K562 (cell line): ENCODE data around the gene ISY1. TPM values are rescaled to one million over a fixed set of nuclear protein-coding genes. Genes with fewer than 3 reads are reported as not detected.
A peak's percentile ranks its signal among the peaks of the same experiment; 100 is the strongest.

Experiments
- ATAC-seq: fragments of 200-7000 bp; cut with Tn5 transposase; 3 replicates; pipeline ENCODE4 v1.9.1; 2020; ENCODE audit warnings: moderate library complexity
- BruUV-seq: library from RNA; stranded (reverse); fragments of 400-500 nt; replicated peaks from 2 replicates; lab custom pipeline; 2021; lab: Mats Ljungman, UMichigan
- CTCF ChIA-PET: fragments of 300-600 bp; formaldehyde crosslinking; extraction: SDS; loops from one replicate; lab custom pipeline; 2021; ENCODE audit warnings: low intra/inter-chr PET ratio; lab: Yijun Ruan, JAX
- POLR2A ChIA-PET: fragments of 300-600, 350-650 bp; sonication (Branson Sonifier 250); formaldehyde crosslinking; extraction: SDS; loops from one replicate; lab custom pipeline; 2021; ENCODE audit warnings: antibody characterized with exemption, inconsistent platforms; lab: Yijun Ruan, JAX
- DNase-seq, 4 experiments: peaks; one replicate each; pipeline versions ENCODE4 v3.0.0 to v3.0.0-alpha.2; 2011 to 2018; ENCODE audit warnings: low spot score in 3 of 4, mixed read lengths in 3 of 4; ENCODE audit errors: extremely low read depth in 1 of 4
- FAIRE-seq: peaks from 2 replicates; lab custom pipeline; 2011; peaks lifted over from hg19 to GRCh38; lab: Jason Lieb, UNC
- H2AFZ ChIP-seq: 2 replicates; pipeline ENCODE4 v1.6.0; 2011; ENCODE audit warnings: low read depth, low read length, control low read depth, inconsistent platforms
- H3K27ac ChIP-seq: fragments of 200-600 bp; 3 replicates; pipeline ENCODE4 v1.8.0; 2011; ENCODE audit warnings: low read depth, mild to moderate bottlenecking, control low read depth, inconsistent platforms, low read length, moderate library complexity, mixed read lengths; ENCODE audit errors: extremely low read depth
- H3K27me3 ChIP-seq, 2 experiments: fragments of 300-600 bp in 1 of 2; 2 replicates in 1 of 2; 3 replicates in 1 of 2; pipeline versions ENCODE4 v1.6.0 to v1.8.0; 2011; ENCODE audit warnings: inconsistent platforms in 2 of 2, low read length in 2 of 2, mild to moderate bottlenecking in 1 of 2, mixed read lengths in 1 of 2, moderate library complexity in 1 of 2; ENCODE audit not compliant: control insufficient read depth in 2 of 2, insufficient read depth in 2 of 2
- H3K36me3 ChIP-seq: fragments of 300-600 bp; 3 replicates; pipeline ENCODE4 v1.8.0; 2011; ENCODE audit warnings: mild to moderate bottlenecking, low read length, inconsistent platforms; ENCODE audit not compliant: control insufficient read depth, insufficient read depth
- H3K4me1 ChIP-seq, 2 experiments: fragments of 200-600 bp in 1 of 2; replicated peaks in 1 of 2; 2 replicates in 1 of 2; 3 replicates in 1 of 2; pipeline versions ENCODE4 v1.5.1 to v1.8.0; 2011; ENCODE audit warnings: inconsistent platforms in 2 of 2, low read length in 2 of 2, mild to moderate bottlenecking in 1 of 2, mixed read lengths in 1 of 2, moderate library complexity in 1 of 2; ENCODE audit not compliant: control insufficient read depth in 2 of 2, insufficient read depth in 2 of 2
- H3K4me2 ChIP-seq: 2 replicates; pipeline ENCODE4 v1.6.1; 2011; ENCODE audit warnings: low read length, control low read depth, inconsistent platforms, mixed read lengths; ENCODE audit not compliant: insufficient read depth
- H3K4me3 ChIP-seq: fragments of 200-600 bp; sonication (generic), shearing (Covaris generic); 2 replicates; pipeline ENCODE4 v1.5.1; 2016; ENCODE audit warnings: control low read depth, inconsistent platforms
- H3K79me2 ChIP-seq: fragments of 200-600 bp; 3 replicates; pipeline ENCODE4 v1.8.0; 2011; ENCODE audit warnings: low read length, inconsistent platforms; ENCODE audit not compliant: control insufficient read depth, insufficient read depth
- H3K9ac ChIP-seq, 2 experiments: 2 replicates each; pipeline versions ENCODE4 v1.6.0 to v1.6.1; 2011; ENCODE audit warnings: low read depth in 2 of 2, low read length in 2 of 2, control low read depth in 1 of 2, inconsistent platforms in 1 of 2, mild to moderate bottlenecking in 1 of 2, mixed read lengths in 1 of 2; ENCODE audit not compliant: insufficient read depth in 1 of 2
- H3K9me1 ChIP-seq: one replicate; pipeline ENCODE4 v1.6.0; 2011; ENCODE audit warnings: inconsistent platforms, mild to moderate bottlenecking, low read length, moderate library complexity; ENCODE audit not compliant: control insufficient read depth, insufficient read depth
- H3K9me3 ChIP-seq: replicated peaks from 2 replicates; pipeline ENCODE4 v1.5.1; 2011; ENCODE audit warnings: low read depth, low read length, inconsistent platforms; ENCODE audit not compliant: control insufficient read depth, insufficient read depth
- H4K20me1 ChIP-seq: replicated peaks from 2 replicates; pipeline ENCODE4 v1.6.1; 2011; ENCODE audit warnings: low read length, inconsistent platforms, mixed read lengths; ENCODE audit not compliant: control insufficient read depth, insufficient read depth
- ARHGAP35 ChIP-seq: fragments of 450-650 bp; IDR thresholded peaks from 2 replicates; pipeline ENCODE4 v1.6.1; 2018; ENCODE audit not compliant: partially characterized antibody
- CEBPB ChIP-seq: fragments of 450-650 bp; IDR thresholded peaks from 2 replicates; pipeline ENCODE4 v1.6.1; 2016; ENCODE audit warnings: missing genetic modification characterization, missing compliant biosample characterization
- PCBP1 ChIP-seq: fragments of 200-400 bp; formaldehyde crosslinking; IDR thresholded peaks from 2 replicates; pipeline ENCODE4 v1.6.1; 2018; ENCODE audit warnings: mild to moderate bottlenecking, low read depth, low read length; ENCODE audit not compliant: poor library complexity, severe bottlenecking
- TCF7L2 ChIP-seq: fragments of 150-350 bp; IDR thresholded peaks from 2 replicates; pipeline ENCODE4 v1.6.1; 2016; ENCODE audit warnings: low read depth, mild to moderate bottlenecking, low read length, moderate library complexity
- WGBS: fragments of 100-300 bp; shearing (Covaris generic); methylation state at CpG from one replicate; pipeline ENCODE4 v1.1.6; 2016; ENCODE audit warnings: low coverage, mixed read lengths; ENCODE audit not compliant: insufficient coverage; ENCODE audit errors: missing lambda C conversion rate; 5-methylcytosine and 5-hydroxymethylcytosine counted together
- in situ Hi-C: fragments of 300-500 bp; cut with MboI; formaldehyde crosslinking; loops from 4 replicates; pipeline ENCODE4 v1.15.0; 2018; ENCODE audit warnings: inconsistent platforms, mixed read lengths
- intact Hi-C: fragments of 100-400 bp; cut with micrococcal nuclease; formaldehyde crosslinking; loops from 2 replicates; pipeline ENCODE4 v1.14.2; 2022
- polyA plus RNA-seq, 8 experiments: library from polyadenylated mRNA; depleted of rRNA in 4 of 8; stranded (reverse) in 5 of 8; unstranded in 3 of 8; fragments of >200 nt; fragmentation: Nextera tagmentation in 2 of 8; fragmentation: Illumina TruSeq in 1 of 8; extraction: Ambion mirVana in 2 of 8; extraction: Trizol in 1 of 8; gene quantifications; 2 replicates each; pipeline versions ENCODE4 v1.2.1 to v1.2.3, GENCODE V29; 2011 to 2014; ENCODE audit warnings: inconsistent platforms in 1 of 8, missing spikeins in 1 of 8
- total RNA-seq, 7 experiments: library from RNA; depleted of rRNA in 6 of 7; stranded (reverse); fragments of >200 nt in 6 of 7; fragmentation: Illumina TruSeq in 2 of 7; extraction: Trizol in 2 of 7; gene quantifications; 2 replicates each; pipeline versions ENCODE4 v1.2.1 to v1.2.3, GENCODE V29; 2011 to 2021; ENCODE audit warnings: low replicate concordance in 1 of 7

Gene ISY1
- total and polyA plus RNA-seq, 9 of the 15 experiments (the other 6 are each of a cell fraction or from before 2014, with no cell fraction given), result 23.5 to 50.0 (median 32.9) TPM

DNA sequence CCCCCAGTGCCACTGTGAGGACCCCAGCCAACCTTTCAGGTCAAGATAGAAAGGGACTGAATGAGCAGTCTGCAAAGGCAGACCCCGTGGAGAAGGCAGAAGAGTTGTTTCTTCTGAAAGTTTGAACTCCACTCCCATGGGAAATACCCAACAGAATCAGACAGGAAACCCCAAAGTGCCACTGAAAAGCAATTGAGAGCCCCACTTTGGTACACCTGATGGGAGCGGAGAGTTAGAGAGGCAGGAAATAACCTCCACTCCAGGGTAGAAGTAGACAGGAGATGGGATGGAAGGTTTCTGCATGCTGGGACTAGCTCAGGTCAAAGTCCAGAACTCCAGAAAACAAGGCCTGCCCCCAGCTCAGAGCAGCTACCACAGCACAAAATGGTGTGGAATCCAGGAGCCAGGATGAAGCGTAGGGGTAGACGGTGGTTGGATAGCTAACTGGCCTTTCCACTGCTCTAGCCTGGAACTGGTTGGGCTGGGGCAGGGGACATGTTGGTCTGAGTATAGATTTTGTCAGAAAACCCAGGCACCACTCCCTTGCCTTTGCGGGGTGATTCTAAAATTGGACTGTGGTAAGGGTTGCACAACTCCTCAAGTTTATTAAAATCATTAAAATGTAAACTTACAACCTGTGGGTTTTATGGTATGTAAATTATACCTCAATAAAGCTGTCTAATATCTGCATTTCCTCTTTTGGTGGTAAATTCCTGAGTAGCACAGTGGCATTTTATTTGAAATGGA lies 37.4 kb downstream of the ISY1 start:
- WGBS, result 47% methylated on average over 5 of the region's 5 CpGs
- no peak overlapping the region for H2AFZ ChIP-seq
- DNase-seq, result no peak
- POLR2A ChIA-PET, result interaction anchor here (0.6 to 2.1 kb wide), 5 partner anchors 9 to 137 kb away, joined by 3 to 10 read pairs (median 3); no protein-coding TSS in a partner anchor
- BruUV-seq, result no TSS peak
- no peaks in the 10 kb centered on the region; the same call in 2 of the 3 replicates for H3K36me3 ChIP-seq
- H4K20me1 ChIP-seq, result no peaks in the 10 kb centered on the region
- H3K79me2 ChIP-seq, result peaks cover 15% of the 10 kb centered on the region; the same call in 2 of the 3 replicates
- H3K27ac ChIP-seq, result peak overlapping the region; percentile 41; the same call in 2 of the 3 replicates
- H3K9ac ChIP-seq, result no peak overlapping the region
- in situ Hi-C loops, result no loop called here
- H3K4me3 ChIP-seq, result no peak overlapping the region
- no peak for FAIRE-seq
- ATAC-seq, result no peak
- no peaks in the 10 kb centered on the region for H3K9me1 ChIP-seq
- TF ChIP-seq CEBPB (tag) (peak; percentile 47; the same call in 1 of the 2 replicates), ARHGAP35 (no peak)
- no peaks in the 10 kb centered on the region for H3K9me3 ChIP-seq
- CTCF ChIA-PET, result no interaction called here
- H3K4me2 ChIP-seq, result no peak overlapping the region
- peaks cover 15 to 35% of the 10 kb centered on the region in 2 experiments; a peak in 4 of 5 replicates for H3K4me1 ChIP-seq
- intact Hi-C loops, result no loop called here
- H3K27me3 ChIP-seq, result no peaks in the 10 kb centered on the region

DNA sequence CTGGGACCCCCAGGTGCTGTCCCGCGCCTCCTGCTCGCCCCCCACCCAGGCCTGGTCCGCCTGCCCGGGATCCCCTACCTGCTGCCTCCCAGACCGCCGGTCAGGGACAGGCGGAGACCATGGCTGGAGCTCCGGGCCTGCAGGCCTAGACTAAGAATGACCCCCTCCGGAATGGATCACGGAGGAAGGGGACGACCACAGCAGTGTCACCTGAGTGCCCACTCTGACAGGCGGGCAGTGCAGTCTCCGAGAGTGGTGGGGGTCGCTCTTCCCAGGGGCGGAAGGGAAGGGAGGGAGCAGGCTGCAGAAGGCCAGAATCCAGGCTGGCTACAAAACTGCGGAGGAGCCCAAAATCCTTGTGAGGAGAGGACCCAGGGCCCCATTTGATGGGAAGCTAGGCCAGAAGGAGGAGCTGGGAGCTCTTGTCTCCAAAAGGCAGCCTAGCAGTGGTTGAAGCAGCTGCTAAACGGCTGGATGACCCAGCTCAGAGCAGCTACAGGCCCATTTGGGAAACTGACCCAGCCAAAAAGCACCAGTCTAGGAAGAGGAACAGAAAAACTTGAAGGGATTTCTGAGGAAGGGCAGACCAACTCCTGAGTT lies 38.4 kb downstream of the ISY1 start:
- CTCF ChIA-PET, result no interaction called here

More for the DNA sequence above, 38.4 kb downstream of the ISY1 start:
- Histone ChIP-seq H2AFZ (0 out of 2 replicates have a peak overlapping the region, but pooled peaks have one; percentile 16), H3K36me3 (no peaks in the 10 kb centered on the region), H3K4me1 (peaks cover 15 to 30% of the 10 kb centered on the region in 2 experiments; a peak in 4 of 5 replicates), H3K27ac (no peak overlapping the region; the same call in 2 of the 3 replicates), H3K9ac (no peak overlapping the region; a peak in 1 of 4 replicates), H3K79me2 (peaks cover 15% of the 10 kb centered on the region; the same call in 2 of the 3 replicates), H3K9me3 (no peaks in the 10 kb centered on the region), H3K4me2 (no peak overlapping the region), H3K9me1 (no peaks in the 10 kb centered on the region), H4K20me1 (no peaks in the 10 kb centered on the region), H3K4me3 (no peak overlapping the region), H3K27me3 (no peaks in the 10 kb centered on the region)
- ATAC-seq (no peak), FAIRE-seq (no peak), DNase-seq (no peak)
- in situ Hi-C loops, result no loop called here
- no TSS peak for BruUV-seq
- intact Hi-C loops, result no loop called here
- peak; percentile 17 for TF ChIP-seq PCBP1
- TF ChIP-seq TCF7L2, result no peak
- 73% methylated on average over 9 of the region's 18 CpGs for WGBS
- POLR2A ChIA-PET, result interaction anchor here (0.6 to 2.1 kb wide), 5 partner anchors 15 to 176 kb away, joined by 3 to 10 read pairs (median 3); no protein-coding TSS in a partner anchor
